GM18909 (cell line): ENCODE measurements around the gene HMGB1.

ENCODE experiments used
- ATAC-seq: cut with Tn5 transposase; IDR thresholded peaks from one replicate; pipeline ENCODE4 v1.9.1; 2021; ENCODE audit warnings: mild to moderate bottlenecking; ENCODE audit not compliant: unreplicated experiment, poor library complexity

The HMGB1 gene

GRCh38 chr13:30435911-30436451, 29.8 kb downstream of the HMGB1 start:
- ATAC-seq = no peak

GRCh38 chr13:30431269-30431940, 34.3 kb downstream of the HMGB1 start:
- ATAC-seq = no peak

GRCh38 chr13:30429721-30430694, 35.7 kb downstream of the HMGB1 start:
- ATAC-seq = peak; percentile 62

- no peak for ATAC-seq
These were observed 36.5 kb downstream of the HMGB1 start for GRCh38 chr13:30429235-30429634.

DNA sequence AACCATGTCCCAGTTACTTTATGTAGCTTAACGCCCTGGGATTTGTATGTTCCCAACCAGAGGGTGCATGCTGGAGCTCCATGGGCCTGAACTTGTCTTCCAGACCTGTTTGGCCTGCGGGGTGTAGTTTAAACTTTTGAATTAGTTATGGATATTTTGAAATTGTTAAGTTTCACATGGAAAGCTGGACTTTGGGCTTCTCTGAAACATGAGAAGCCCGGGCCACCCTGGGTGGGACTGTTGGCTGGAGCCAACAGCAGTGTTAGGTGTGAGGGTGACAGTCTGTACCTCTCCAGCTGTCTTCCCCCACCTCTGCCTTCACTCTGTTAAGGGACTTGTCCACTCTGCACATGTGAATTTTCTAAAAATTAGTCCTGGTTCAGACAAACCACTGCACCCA, 41.8 kb downstream of the HMGB1 start:
- ATAC-seq = no peak

- ATAC-seq = peak; percentile 74
These were observed 43.5 kb downstream of the HMGB1 start, which contains the start of gene UBE2L5 for GRCh38 chr13:30422054-30422839. UBE2L5 (plus strand) TSS chr13:30422493; CDS start chr13:30427991, 5,498 bp downstream.

DNA sequence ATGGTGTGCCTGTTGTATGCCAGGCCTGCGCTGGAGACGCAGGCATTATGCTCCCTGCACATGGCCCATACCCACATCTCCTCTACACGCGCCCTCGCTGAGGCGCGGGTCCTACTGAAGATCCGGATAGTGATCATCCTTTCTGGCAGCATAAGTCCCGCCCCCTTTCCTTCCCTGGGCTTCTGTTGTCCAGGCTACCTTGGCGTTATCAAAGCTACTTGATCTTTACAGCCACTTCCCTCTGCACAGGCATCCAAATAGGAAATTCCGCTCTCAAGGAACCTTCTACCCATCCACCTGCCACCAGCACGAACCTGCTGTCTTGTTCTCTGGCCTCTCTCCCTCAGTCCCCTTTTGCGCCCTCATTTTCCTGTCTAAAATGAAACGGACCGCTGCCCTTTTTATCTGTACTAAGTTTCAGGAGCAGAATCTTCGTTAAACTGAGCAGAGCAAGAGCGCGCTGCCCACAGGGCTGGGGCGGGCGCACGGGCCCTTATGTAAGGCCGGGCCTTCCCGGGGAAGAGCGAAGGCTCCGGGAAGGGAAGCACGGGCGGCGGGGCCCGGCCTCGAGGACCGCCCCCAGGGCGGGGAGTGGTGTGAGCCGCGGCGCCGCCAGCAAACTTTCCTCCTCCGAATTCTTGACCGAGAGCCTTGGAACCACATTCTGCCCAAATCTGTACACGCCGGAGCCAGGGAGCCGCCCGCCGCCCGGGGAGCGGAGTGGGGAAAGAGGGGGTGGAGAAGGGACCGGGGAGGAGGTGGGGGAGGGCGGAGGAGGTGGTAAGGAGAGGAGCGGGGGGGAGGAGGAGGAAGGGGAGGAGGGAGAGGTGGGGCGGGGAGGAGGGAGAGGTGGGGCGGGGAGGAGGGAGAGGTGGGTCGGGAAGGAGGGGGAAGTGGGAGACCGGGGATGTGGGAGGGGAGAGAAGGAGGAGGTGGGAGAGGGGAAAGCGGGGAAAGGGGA, 44.4 kb downstream of the HMGB1 start:
- ATAC-seq = peak; percentile 49

DNA sequence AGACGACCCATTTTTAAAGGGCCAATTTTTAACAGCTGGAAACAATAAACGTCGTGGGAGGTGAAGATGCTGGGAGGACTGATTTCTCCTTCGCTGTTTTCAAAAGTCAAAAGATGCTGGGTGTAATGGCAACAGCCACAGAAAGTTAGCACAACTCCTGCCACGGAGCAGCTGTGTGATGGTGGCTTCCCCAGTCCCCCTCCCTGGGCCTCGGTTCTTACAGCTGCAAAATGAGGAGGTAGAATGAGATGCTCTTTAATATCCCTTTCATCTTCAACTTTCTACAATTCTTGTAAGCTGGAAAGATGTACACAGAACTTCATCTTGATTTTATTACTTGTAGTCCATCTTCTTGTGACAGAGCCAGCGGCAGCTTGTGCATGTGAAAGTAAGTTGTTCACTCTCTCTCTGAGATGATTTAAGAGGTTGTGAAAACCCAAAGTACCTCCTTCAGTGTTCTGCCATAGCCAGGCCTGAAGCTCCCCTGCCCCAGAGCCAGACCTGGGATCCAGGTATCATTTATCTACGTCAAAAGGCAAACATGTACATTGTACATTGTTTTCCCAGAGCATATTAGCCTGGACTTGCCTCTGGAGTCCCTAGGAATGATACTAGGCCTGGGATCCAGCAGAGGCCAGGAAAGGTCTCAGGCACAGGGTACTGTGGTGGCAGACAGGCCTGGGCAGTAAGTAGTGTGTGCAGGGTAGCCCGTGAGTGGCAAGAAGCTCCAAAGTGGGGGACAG, 46.8 kb downstream of the HMGB1 start:
- no peak for ATAC-seq

GRCh38 chr13:30418075-30418716, 47.5 kb downstream of the HMGB1 start:
- ATAC-seq = no peak

DNA sequence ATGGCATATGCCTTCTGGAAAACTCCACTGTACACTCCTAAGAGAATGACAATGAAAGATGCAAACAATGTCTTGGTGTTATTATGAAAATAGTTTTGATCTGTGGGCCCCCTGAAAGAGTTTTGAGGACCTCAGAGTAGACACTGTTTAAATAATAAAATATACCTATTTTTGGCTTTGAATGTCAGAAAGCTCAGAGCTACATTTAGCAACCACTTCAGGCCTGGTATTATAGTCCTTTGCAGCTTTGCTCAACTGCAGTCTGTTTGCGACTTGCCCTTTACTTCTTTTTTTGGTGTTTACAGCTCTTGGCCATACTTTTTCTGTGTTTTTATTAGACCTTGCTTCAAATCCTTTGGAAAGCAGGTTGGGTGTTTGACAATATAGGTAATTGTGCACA, 49.3 kb downstream of the HMGB1 start:
- ATAC-seq = no peak

DNA sequence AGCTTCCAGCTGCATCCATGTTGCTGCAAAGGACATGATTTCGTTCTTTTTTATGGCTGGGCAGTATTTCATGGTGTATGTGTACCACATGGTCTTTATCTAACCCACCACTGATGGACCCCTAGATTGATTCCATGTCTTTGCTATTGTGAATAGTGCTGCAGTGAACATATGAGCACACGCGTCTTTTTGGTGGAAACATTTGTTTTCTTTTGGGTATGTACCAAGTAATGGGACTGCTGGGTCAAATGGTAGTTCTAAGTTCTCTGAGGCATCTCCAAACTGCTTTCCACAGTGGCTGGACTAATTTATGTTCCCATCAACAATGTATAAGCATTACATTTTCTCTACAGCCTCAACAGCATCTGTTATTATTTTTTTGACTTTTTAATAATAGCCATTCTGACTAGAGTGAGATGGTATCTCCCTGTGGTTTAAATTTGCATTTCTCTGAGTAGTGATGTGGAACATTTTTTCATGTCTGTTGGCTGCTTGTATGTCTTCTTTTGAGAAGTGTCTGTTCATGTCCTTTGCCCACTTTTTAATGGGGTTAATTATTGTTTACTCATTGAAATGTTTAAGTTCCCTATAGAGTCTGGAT, 50.2 kb downstream of the HMGB1 start:
- peak; percentile 88 for ATAC-seq

- no peak for ATAC-seq
These were observed 51.9 kb downstream of the HMGB1 start for GRCh38 chr13:30413842-30414241.

GRCh38 chr13:30412346-30412745, 53.4 kb downstream of the HMGB1 start:
- ATAC-seq = no peak

- ATAC-seq = no peak
These were observed 55.0 kb downstream of the HMGB1 start for GRCh38 chr13:30410705-30411125.

- no peak for ATAC-seq
These were observed 55.6 kb downstream of the HMGB1 start for GRCh38 chr13:30409886-30410704.

DNA sequence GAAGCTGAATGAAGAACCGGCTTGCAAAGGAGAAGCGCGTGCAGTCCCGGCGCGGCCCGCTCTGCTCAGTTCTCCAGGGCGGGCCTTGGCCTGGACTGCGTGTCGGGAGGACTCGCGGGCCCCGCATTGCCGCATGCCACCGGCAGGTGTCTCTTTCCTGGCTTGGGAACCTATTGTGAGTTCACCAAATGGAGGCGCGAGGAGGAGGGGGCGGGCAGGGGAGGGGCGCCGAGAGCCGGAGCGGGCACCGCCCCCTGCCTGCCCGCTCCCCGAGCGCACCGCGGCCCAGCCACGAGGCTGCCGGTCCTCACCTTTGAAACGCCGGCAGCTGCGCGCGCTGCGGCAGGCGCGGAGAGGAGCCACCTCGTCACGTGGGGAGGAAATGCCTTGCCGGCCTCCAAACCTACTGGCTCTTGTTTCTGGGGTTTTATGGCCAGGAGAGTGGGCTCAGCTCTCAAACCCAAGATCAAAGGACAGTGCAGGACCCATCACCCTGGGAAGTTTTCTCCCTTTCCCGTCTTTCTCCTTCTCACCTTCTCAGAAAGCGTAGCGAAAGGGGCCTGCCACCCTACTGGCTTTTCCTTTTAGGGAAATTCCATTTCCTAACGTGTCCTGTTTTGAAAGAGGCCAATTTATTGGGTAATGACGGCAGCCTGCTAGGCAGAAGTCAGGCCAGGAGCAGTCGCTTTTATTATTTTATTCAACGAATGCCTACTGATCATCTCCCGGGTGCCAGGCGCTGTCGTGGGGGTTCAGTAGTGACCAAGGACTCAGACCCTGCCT, 57.2 kb downstream of the HMGB1 start:
- peak; percentile 89 for ATAC-seq
